Muscle layer of colon (tissue), 2 donors: ENCODE measurements around the gene HSD17B13.

Experiments used
- H3K27ac ChIP-seq: one replicate; pipeline ENCODE4 v1.7.0; 2013; ENCODE audit warnings: low read depth, mild to moderate bottlenecking, low read length, moderate library complexity
- H3K27me3 ChIP-seq, 2 donors: one replicate each; pipeline ENCODE4 v1.7.0; 2013; ENCODE audit warnings: low read length in 2 of 2, mild to moderate bottlenecking in 2 of 2; ENCODE audit not compliant: insufficient read depth in 2 of 2, control insufficient read depth in 1 of 2
- H3K36me3 ChIP-seq: one replicate; pipeline ENCODE4 v1.7.0; 2013; ENCODE audit warnings: mild to moderate bottlenecking, low read length; ENCODE audit not compliant: insufficient read depth
- H3K4me1 ChIP-seq: one replicate; pipeline ENCODE4 v1.7.0; 2013; ENCODE audit warnings: mild to moderate bottlenecking, low read length; ENCODE audit not compliant: insufficient read depth
- H3K4me3 ChIP-seq, 2 donors: one replicate each; pipeline ENCODE4 v1.7.0; 2013; ENCODE audit warnings: low read length in 2 of 2, low read depth in 1 of 2, mild to moderate bottlenecking in 1 of 2, moderate library complexity in 1 of 2
- H3K9ac ChIP-seq: one replicate; pipeline ENCODE4 v1.7.0; 2013; ENCODE audit warnings: low read length
- H3K9me3 ChIP-seq: one replicate; pipeline ENCODE4 v1.7.0; 2013; ENCODE audit warnings: mild to moderate bottlenecking, low read length
- donor health status: abdominal sarcoma.
- donor health status: Adenocarcinoma of cecum.

The HSD17B13 gene

GRCh38 chr4:87260477-87260876, 62.2 kb downstream of the HSD17B13 start:
- no peak overlapping the region for H3K4me3 ChIP-seq
- no peak overlapping the region for H3K27ac ChIP-seq
- H3K27me3 ChIP-seq = no peaks in the 10 kb centered on the region
- no peaks in the 10 kb centered on the region for H3K9me3 ChIP-seq
- H3K36me3 ChIP-seq = no peaks in the 10 kb centered on the region
- no peak overlapping the region for H3K9ac ChIP-seq
- no peaks in the 10 kb centered on the region for H3K4me1 ChIP-seq

GRCh38 chr4:87258677-87259076, 64.0 kb downstream of the HSD17B13 start:
- Histone ChIP-seq H3K27ac (no peak overlapping the region), H3K27me3 (no peaks in the 10 kb centered on the region), H3K9me3 (no peaks in the 10 kb centered on the region), H3K4me3 (no peak overlapping the region), H3K4me1 (no peaks in the 10 kb centered on the region), H3K36me3 (no peaks in the 10 kb centered on the region), H3K9ac (no peak overlapping the region)

DNA sequence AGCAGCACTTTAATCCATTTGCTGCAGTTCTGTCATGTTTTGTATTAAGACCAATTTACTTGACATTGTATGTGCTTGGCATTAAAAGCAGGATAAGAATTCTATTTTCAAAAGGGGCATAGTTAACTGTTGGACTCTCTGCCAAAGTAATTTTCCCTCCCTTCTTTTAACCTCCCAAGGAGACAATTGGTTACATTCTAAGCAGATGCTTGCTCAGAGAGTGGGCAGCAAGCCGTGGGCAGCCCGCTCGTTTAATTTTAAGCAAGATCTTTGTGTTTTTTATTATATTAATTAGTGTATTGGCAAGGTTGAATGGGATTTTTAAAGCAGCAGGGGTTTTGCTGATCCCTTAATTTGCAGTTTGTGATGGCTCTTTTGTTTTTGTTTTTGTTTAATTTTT, 65.2 kb downstream of the HSD17B13 start:
- Histone ChIP-seq H3K27ac (no peak overlapping the region), H3K4me1 (no peaks in the 10 kb centered on the region), H3K9ac (no peak overlapping the region), H3K9me3 (no peaks in the 10 kb centered on the region), H3K27me3 (no peaks in the 10 kb centered on the region), H3K36me3 (no peaks in the 10 kb centered on the region), H3K4me3 (no peak overlapping the region)

DNA sequence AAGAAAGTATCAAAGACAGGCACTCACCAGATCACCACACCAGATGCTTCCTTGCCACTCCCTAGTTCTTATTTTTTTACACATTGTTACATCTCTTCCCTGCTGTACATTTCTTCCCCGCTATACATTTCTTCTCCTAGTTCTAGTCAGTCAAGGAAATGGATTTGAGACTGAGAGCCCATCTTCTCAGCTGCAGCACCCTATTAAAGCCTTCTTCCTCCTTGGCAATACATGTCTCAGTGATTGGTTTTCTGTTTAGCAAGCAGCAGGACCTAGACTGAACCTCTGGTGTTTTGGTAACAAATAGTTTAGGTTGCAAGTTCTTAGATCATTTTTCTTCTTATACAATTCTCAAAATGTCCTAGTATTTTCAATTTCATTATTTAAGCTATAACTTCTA, 66.9 kb downstream of the HSD17B13 start:
- Histone ChIP-seq H3K9ac (no peak overlapping the region), H3K27me3 (no peaks in the 10 kb centered on the region), H3K36me3 (no peaks in the 10 kb centered on the region), H3K27ac (no peak overlapping the region), H3K4me3 (no peak overlapping the region), H3K9me3 (no peaks in the 10 kb centered on the region), H3K4me1 (no peaks in the 10 kb centered on the region)
